Gastrocnemius medialis (tissue), 4 donors: Measurements from ENCODE around the gene ALG3.

ENCODE experiments used
- CTCF ChIP-seq, 5 experiments: fragments of 450-650 bp in 3 of 5; fragments of 200-600 bp in 2 of 5; sonication (generic) in 2 of 5; IDR thresholded peaks in 4 of 5; conservative IDR thresholded peaks in 1 of 5; 1 replicate in 4 of 5; 2 replicates in 1 of 5; pipeline ENCODE4 v1.5.1; 2016 to 2019; ENCODE audit warnings: antibody characterized with exemption in 5 of 5, mild to moderate bottlenecking in 3 of 5, moderate library complexity in 3 of 5
- POLR2A ChIP-seq, 2 donors: fragments of 450-650 bp; IDR thresholded peaks; one replicate each; pipeline ENCODE4 v1.6.1; 2017; ENCODE audit warnings: antibody characterized with exemption in 2 of 2, mild to moderate bottlenecking in 2 of 2, moderate library complexity in 2 of 2

GRCh38 chr3:184255291-184256039 lies 6.7 kb upstream of the ALG3 start:
- no peak for TF ChIP-seq CTCF (IDR thresholded peaks at IDR 0.05 in 4 of 5, conservative IDR thresholded peaks at IDR 0.05 in 1 of 5)
- TF ChIP-seq POLR2A (IDR thresholded peaks at IDR 0.05) = no peak
